NCI-H2029 treated with DMSO at 0.1 percent for 48 hours (cell line): ENCODE measurements around the gene PSMC5.

Experiments
- DNase-seq: peaks from one replicate; lab custom pipeline; 2025; lab: John Stamatoyannopoulos, UW

Gene PSMC5

GRCh38 chr17:63820963-63821561, 6.2 kb upstream of the PSMC5 start:
- DNase-seq = no peak

- DNase-seq = no peak
These were observed 5.4 kb upstream of the PSMC5 start for GRCh38 chr17:63821804-63822203.

GRCh38 chr17:63822537-63822936, 4.7 kb upstream of the PSMC5 start:
- DNase-seq = no peak

GRCh38 chr17:63823659-63824331, 3.4 kb upstream of the PSMC5 start:
- DNase-seq = no peak

GRCh38 chr17:63824362-63824761, 2.9 kb upstream of the PSMC5 start:
- no peak for DNase-seq

GRCh38 chr17:63826468-63827001, 696 bp upstream of the PSMC5 start:
- no peak for DNase-seq

- no peak for DNase-seq
These were observed 580 bp downstream of the PSMC5 start for GRCh38 chr17:63827801-63828221.

- no peak for DNase-seq
These were observed 1.7 kb downstream of the PSMC5 start for GRCh38 chr17:63828936-63829335.

GRCh38 chr17:63830278-63830677, 3.0 kb downstream of the PSMC5 start:
- no peak for DNase-seq

- no peak for DNase-seq
These were observed 3.8 kb downstream of the PSMC5 start for GRCh38 chr17:63830904-63831491.

- no peak for DNase-seq
These were observed 4.3 kb downstream of the PSMC5 start for GRCh38 chr17:63831505-63831904.

GRCh38 chr17:63832014-63832413, 4.8 kb downstream of the PSMC5 start:
- DNase-seq = no peak

- no peak for DNase-seq
These were observed 5.2 kb downstream of the PSMC5 start for GRCh38 chr17:63832455-63832854.

- DNase-seq = no peak
These were observed 6.0 kb downstream of the PSMC5 start for GRCh38 chr17:63833026-63833740.

GRCh38 chr17:63833741-63834373, 6.6 kb downstream of the PSMC5 start:
- DNase-seq = no peak

GRCh38 chr17:63834431-63835166, 7.4 kb downstream of the PSMC5 start:
- DNase-seq = no peak

GRCh38 chr17:63835167-63835720, 8.0 kb downstream of the PSMC5 start:
- DNase-seq = no peak

GRCh38 chr17:63836811-63837210, 9.6 kb downstream of the PSMC5 start:
- DNase-seq = no peak

GRCh38 chr17:63837480-63837879, 10.2 kb downstream of the PSMC5 start:
- no peak for DNase-seq

GRCh38 chr17:63837962-63838600, 10.8 kb downstream of the PSMC5 start:
- no peak for DNase-seq
